Measurements from ENCODE around the gene HMCN1.

The HMCN1 gene

GRCh38 chr1:185972096-185972850, 238.1 kb downstream of the HMCN1 start:
- no peak for DNase-seq

GRCh38 chr1:185973645-185974044, 239.5 kb downstream of the HMCN1 start:
- no peak for DNase-seq

- DNase-seq, result no peak
Observed at GRCh38 chr1:185974367-185975170, 240.4 kb downstream of the HMCN1 start.

GRCh38 chr1:185980891-185981290, 246.7 kb downstream of the HMCN1 start:
- DNase-seq, result no peak

GRCh38 chr1:185984113-185984836, 250.1 kb downstream of the HMCN1 start:
- no peak for DNase-seq

GRCh38 chr1:185987611-185988321, 253.6 kb downstream of the HMCN1 start:
- no peak for DNase-seq

GRCh38 chr1:185990565-185990964, 256.4 kb downstream of the HMCN1 start:
- DNase-seq, result no peak

- DNase-seq, result no peak
Observed at GRCh38 chr1:185991266-185991665, 257.1 kb downstream of the HMCN1 start.

GRCh38 chr1:185996211-185996610, 262.0 kb downstream of the HMCN1 start:
- no peak for DNase-seq

GRCh38 chr1:185998391-185998790, 264.2 kb downstream of the HMCN1 start:
- no peak for DNase-seq

- DNase-seq, result no peak
Observed at GRCh38 chr1:186002406-186002805, 268.2 kb downstream of the HMCN1 start.

GRCh38 chr1:186009039-186009737, 275.0 kb downstream of the HMCN1 start:
- no peak for DNase-seq

- no peak for DNase-seq
Observed at GRCh38 chr1:186014370-186015037, 280.3 kb downstream of the HMCN1 start.

- no peak for DNase-seq
Observed at GRCh38 chr1:186016856-186017255, 282.7 kb downstream of the HMCN1 start.

GRCh38 chr1:186022184-186022583, 288.0 kb downstream of the HMCN1 start:
- DNase-seq, result no peak

GRCh38 chr1:186026946-186027345, 292.8 kb downstream of the HMCN1 start:
- DNase-seq, result no peak

- no peak for DNase-seq
Observed at GRCh38 chr1:186027621-186028020, 293.4 kb downstream of the HMCN1 start.

GRCh38 chr1:186030453-186030852, 296.3 kb downstream of the HMCN1 start:
- no peak for DNase-seq

- DNase-seq, result no peak
Observed at GRCh38 chr1:186033847-186034271, 299.7 kb downstream of the HMCN1 start.

GRCh38 chr1:186042230-186042629, 308.0 kb downstream of the HMCN1 start:
- no peak for DNase-seq

- no peak for DNase-seq
Observed at GRCh38 chr1:186043296-186043695, 309.1 kb downstream of the HMCN1 start.

Measured in SHP77 treated with DMSO at 0.1 percent for 48 hours (cell line).